NT2/D1 (cell line): ENCODE measurements around the gene TEPSIN.

Experiments used
- DNase-seq: peaks from one replicate; pipeline ENCODE4 v3.0.0-alpha.2; 2011; ENCODE audit warnings: low read depth, low spot score
- H3K27me3 ChIP-seq: 2 replicates; pipeline ENCODE4 v1.6.0; 2011; ENCODE audit warnings: mild to moderate bottlenecking; ENCODE audit not compliant: insufficient read length, insufficient read depth
- H3K36me3 ChIP-seq: 2 replicates; pipeline ENCODE4 v1.6.1; 2011; ENCODE audit warnings: mild to moderate bottlenecking, low read length, mixed read lengths; ENCODE audit not compliant: insufficient read depth, insufficient read length
- H3K4me1 ChIP-seq: 2 replicates; pipeline ENCODE4 v1.5.1; 2011; ENCODE audit not compliant: insufficient read depth, insufficient read length
- H3K4me3 ChIP-seq: 2 replicates; pipeline ENCODE4 v1.5.1; 2011; ENCODE audit warnings: low read depth; ENCODE audit not compliant: insufficient read length
- H3K9ac ChIP-seq: 2 replicates; pipeline ENCODE4 v1.6.0; 2011; ENCODE audit warnings: low read depth; ENCODE audit not compliant: insufficient read length
- H3K9me3 ChIP-seq: 2 replicates; pipeline ENCODE4 v1.5.1; 2011; ENCODE audit warnings: mild to moderate bottlenecking, low read length; ENCODE audit not compliant: insufficient read depth
- SUZ12 ChIP-seq: IDR thresholded peaks from 2 replicates; pipeline ENCODE4 v1.6.1; 2011; ENCODE audit not compliant: insufficient read length, insufficient read depth; ENCODE audit errors: extremely low read depth
- YY1 ChIP-seq: IDR thresholded peaks from 2 replicates; pipeline ENCODE4 v1.6.1; 2011; ENCODE audit not compliant: insufficient read length, insufficient read depth
- ZNF274 ChIP-seq: IDR thresholded peaks from 2 replicates; pipeline ENCODE4 v1.6.1; 2011; ENCODE audit warnings: mild to moderate bottlenecking, low read depth, low read length

TEPSIN gene

DNA sequence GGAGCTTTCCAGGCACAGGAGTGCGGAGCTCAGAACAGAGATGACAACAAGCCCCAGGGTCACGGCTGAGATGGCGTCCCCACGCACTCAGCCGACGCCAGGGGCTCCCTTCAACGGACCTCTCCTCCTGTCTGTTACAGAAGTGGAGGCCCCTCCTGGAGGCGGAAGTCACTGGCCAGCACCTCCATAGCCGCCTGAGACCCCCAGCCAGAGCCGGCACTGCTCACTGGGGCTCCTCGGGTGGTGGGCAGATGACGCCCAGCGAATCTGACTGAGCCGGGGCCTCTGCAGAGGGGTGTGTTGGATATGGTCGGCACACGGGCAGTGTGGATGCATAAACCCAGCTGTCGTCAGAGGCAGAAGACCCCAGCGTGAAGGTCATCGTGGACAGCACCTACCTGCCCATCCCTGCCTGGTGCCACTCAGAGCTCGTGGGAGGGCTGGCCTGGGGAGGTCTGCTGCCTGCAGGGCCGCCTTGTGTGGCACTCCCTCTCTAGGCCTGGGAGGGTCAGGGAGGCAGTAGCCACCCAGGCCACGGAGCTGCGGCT is 20.3 kb upstream of the TEPSIN start:
- Histone ChIP-seq H3K4me1 (peaks cover 13% of the 10 kb centered on the region), H3K9me3 (no peaks in the 10 kb centered on the region), H3K4me3 (no peak overlapping the region), H3K27me3 (no peaks in the 10 kb centered on the region), H3K36me3 (peaks cover 69% of the 10 kb centered on the region), H3K9ac (no peak overlapping the region)
- no peak for DNase-seq
- TF ChIP-seq YY1, result no peak

DNA sequence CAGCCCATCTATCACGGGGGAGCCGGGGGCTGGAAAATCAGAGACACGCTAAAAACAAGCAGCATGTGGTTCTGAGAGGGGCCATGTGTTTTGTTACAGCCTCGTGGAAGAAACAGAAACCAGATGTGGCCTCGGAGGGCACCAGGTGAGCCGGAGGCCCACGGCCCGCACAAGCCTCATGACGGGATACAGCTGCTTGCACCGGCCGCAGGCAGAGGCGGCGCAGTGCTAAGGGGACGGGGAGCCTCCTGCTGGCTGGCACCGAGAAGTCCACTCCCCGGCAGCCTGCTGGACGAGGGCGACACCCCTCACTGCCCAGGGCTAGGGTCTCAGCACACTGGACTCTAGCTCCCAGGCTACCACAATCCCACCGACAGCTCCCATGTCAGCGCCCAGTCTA is 19.4 kb upstream of the TEPSIN start:
- no peak for DNase-seq
- H3K9me3 ChIP-seq, result no peaks in the 10 kb centered on the region
- TF ChIP-seq ZNF274, result no peak
- no peak for TF ChIP-seq SUZ12
- no peak for TF ChIP-seq YY1
- H3K4me3 ChIP-seq, result no peak overlapping the region
- H3K36me3 ChIP-seq, result peaks cover 65% of the 10 kb centered on the region
- peaks cover 10% of the 10 kb centered on the region for H3K4me1 ChIP-seq
- no peak overlapping the region for H3K9ac ChIP-seq
- no peaks in the 10 kb centered on the region for H3K27me3 ChIP-seq

GRCh38 chr17:81257533-81257932 is 18.7 kb upstream of the TEPSIN start:
- no peak for TF ChIP-seq YY1
- TF ChIP-seq SUZ12, result no peak
- no peak for TF ChIP-seq ZNF274
- Histone ChIP-seq H3K4me3 (no peak overlapping the region), H3K9ac (no peak overlapping the region), H3K4me1 (peaks cover 16% of the 10 kb centered on the region), H3K36me3 (peaks cover 66% of the 10 kb centered on the region), H3K9me3 (no peaks in the 10 kb centered on the region), H3K27me3 (no peaks in the 10 kb centered on the region)
- no peak for DNase-seq

DNA sequence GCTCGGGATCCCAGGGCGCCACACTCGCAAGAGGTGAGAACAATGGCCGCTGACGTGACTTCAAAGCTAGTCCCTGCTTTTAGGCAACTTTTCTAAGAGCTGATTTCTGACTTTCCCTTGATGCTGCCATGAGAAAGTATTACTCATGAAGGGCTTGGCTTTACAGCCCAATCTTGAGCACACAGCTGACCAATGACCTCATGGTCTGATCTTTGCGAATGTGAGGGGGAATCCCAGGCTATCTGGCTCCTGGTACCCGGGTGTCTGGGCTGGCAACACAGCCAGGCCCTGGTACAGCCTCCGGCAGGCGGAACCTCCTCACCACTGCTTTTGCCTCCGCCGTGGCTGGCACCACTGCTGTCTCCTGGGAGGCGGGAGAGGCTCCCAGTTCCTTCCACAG is 17.8 kb upstream of the TEPSIN start:
- H3K4me3 ChIP-seq, result no peak overlapping the region
- TF ChIP-seq ZNF274, result no peak
- DNase-seq, result no peak
- H3K36me3 ChIP-seq, result peaks cover 65% of the 10 kb centered on the region
- peaks cover 26% of the 10 kb centered on the region for H3K4me1 ChIP-seq
- H3K9ac ChIP-seq, result no peak overlapping the region
- H3K27me3 ChIP-seq, result no peaks in the 10 kb centered on the region
- H3K9me3 ChIP-seq, result no peaks in the 10 kb centered on the region

DNA sequence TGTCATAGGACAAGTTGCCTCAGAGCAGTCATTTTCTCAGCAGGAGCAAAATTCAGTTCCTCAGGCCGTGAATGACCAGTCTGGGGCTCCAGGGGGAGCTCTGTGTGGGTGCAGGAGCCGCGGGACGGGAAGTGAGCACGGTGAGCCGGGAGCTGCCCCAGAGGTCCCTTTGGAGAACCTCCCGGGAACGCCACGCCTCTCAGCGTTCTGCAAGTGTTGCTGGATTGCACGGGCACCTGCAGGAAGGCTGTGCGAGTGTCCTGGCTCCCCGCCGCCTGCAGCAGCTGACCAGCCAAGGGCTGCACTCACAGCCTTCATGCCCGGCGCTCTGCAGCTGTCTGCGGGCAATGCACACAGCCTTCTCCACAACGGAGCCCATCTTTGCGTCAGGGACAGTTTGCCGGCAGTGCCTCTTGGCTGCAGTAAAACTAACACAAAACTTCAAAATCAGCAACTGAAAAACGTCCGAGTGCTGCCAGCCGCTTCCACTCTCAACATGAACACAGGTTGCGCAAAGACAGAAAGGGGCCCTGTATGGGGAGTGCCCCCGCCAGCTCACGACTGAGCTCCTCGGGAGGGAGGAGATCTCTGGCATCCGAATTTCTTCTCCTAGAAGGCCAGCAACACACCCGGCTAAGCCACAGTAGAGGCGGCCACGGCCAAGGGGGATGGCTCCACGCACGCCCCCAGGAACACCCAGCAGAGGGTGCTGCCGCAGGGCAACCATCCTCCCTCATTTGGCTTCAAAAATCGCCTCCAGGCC is 16.3 kb upstream of the TEPSIN start:
- TF ChIP-seq ZNF274, result no peak
- TF ChIP-seq SUZ12, result no peak
- no peak for TF ChIP-seq YY1
- no peak for DNase-seq
- no peak overlapping the region for H3K4me3 ChIP-seq

GRCh38 chr17:81253358-81254131 is 14.7 kb upstream of the TEPSIN start:
- peak overlapping the region; percentile 27 for H3K9ac ChIP-seq
- peaks cover 32% of the 10 kb centered on the region for H3K4me1 ChIP-seq
- no peak for TF ChIP-seq YY1
- no peak for TF ChIP-seq ZNF274
- TF ChIP-seq SUZ12, result no peak
- DNase-seq, result no peak
- no peaks in the 10 kb centered on the region for H3K9me3 ChIP-seq
- H3K27me3 ChIP-seq, result no peaks in the 10 kb centered on the region
- H3K36me3 ChIP-seq, result peaks cover 62% of the 10 kb centered on the region
- H3K4me3 ChIP-seq, result no peak overlapping the region

More for the DNA sequence above, 16.3 kb upstream of the TEPSIN start:
- no peaks in the 10 kb centered on the region for H3K9me3 ChIP-seq
- peaks cover 30% of the 10 kb centered on the region for H3K4me1 ChIP-seq
- H3K27me3 ChIP-seq, result no peaks in the 10 kb centered on the region
- H3K9ac ChIP-seq, result no peak overlapping the region
- peaks cover 66% of the 10 kb centered on the region for H3K36me3 ChIP-seq

GRCh38 chr17:81252987-81253329 is 14.1 kb upstream of the TEPSIN start:
- H3K9ac ChIP-seq, result peak overlapping the region; percentile 27
- H3K36me3 ChIP-seq, result peaks cover 58% of the 10 kb centered on the region
- TF ChIP-seq YY1 (no peak), SUZ12 (no peak), ZNF274 (no peak)

More at GRCh38 chr17:81252987-81253329, 14.1 kb upstream of the TEPSIN start:
- H3K9me3 ChIP-seq, result no peaks in the 10 kb centered on the region
- H3K4me1 ChIP-seq, result peaks cover 32% of the 10 kb centered on the region
- DNase-seq, result no peak
- H3K4me3 ChIP-seq, result no peak overlapping the region
- H3K27me3 ChIP-seq, result no peaks in the 10 kb centered on the region
